ENCODE data around the gene MYL7. TPM values are rescaled to one million over a fixed set of nuclear protein-coding genes. Genes with fewer than 3 reads are reported as not detected.

MYL7 gene
- total and polyA plus RNA-seq, 2 experiments from 2014 or later: 4.8 TPM; not detected in 1

GRCh38 chr7:44189993-44190872 is 49.1 kb upstream of the MYL7 start:
- no peaks in the 10 kb centered on the region; the same call in 1 of the 2 replicates for H3K9me2 ChIP-seq (ENCODE audit: insufficient read depth)
- no peak overlapping the region for H3K27ac ChIP-seq (ENCODE audit: low read depth)
- Mint-ChIP-seq H3K27ac (no peak overlapping the region), H3K4me1 (peaks cover 18% of the 10 kb centered on the region), H3K36me3 (ENCODE audit: low read depth) (no peaks in the 10 kb centered on the region; the same call in 2 of the 3 replicates), H3K4me3 (no peak overlapping the region), H3K27me3 (ENCODE audit: insufficient read depth, low read depth, poor library complexity) (peaks cover 7% of the 10 kb centered on the region), H3K9me3 (no peaks in the 10 kb centered on the region)
- no peaks in the 10 kb centered on the region for H3K27me3 ChIP-seq (ENCODE audit: insufficient read depth)
- H3F3A ChIP-seq (replicated peaks; ENCODE audit: low read depth): no peaks in the 10 kb centered on the region
- no peaks in the 10 kb centered on the region for H4K20me1 ChIP-seq (replicated peaks; ENCODE audit: insufficient read depth)
- no peaks in the 10 kb centered on the region for H3K79me2 ChIP-seq (replicated peaks; ENCODE audit: insufficient read depth)
- TF ChIP-seq ZNF462 (CRISPR knock-in tag; IDR thresholded peaks at IDR 0.05) (no peak), EZH2 (IDR thresholded peaks at IDR 0.05; ENCODE audit: low read depth, unreplicated experiment) (no peak), REST (IDR thresholded peaks at IDR 0.05; ENCODE audit: unreplicated experiment) (no peak), STAT1 (IDR thresholded peaks at IDR 0.05; ENCODE audit: unreplicated experiment) (no peak), JUNB (IDR thresholded peaks at IDR 0.05; ENCODE audit: unreplicated experiment) (no peak)
- DNase-seq (ENCODE audit: low spot score) (no peak), ATAC-seq (no peak)
- H3K4me2 ChIP-seq: no peak overlapping the region
- no peak overlapping the region for H3K4me3 ChIP-seq
- H3K36me3 ChIP-seq (ENCODE audit: insufficient read depth): no peaks in the 10 kb centered on the region
- H2AFZ ChIP-seq: no peak overlapping the region
- no peaks in the 10 kb centered on the region for H3K4me1 ChIP-seq (ENCODE audit: insufficient read depth)
